Stimulated activated CD8-positive, alpha-beta memory T cell treated with anti-CD3 and anti-CD28 coated beads, Interleukin-4, amount 100 ng/mL, for 48 hours (primary cell): ENCODE data around the gene RAB9A.
"Not testable (repeated sequence)": the region's sequence is repeated elsewhere in the genome, so short reads cannot be mapped to it uniquely, and the experiment has no call there.

ENCODE experiments used
- DNase-seq: peaks from one replicate; pipeline ENCODE4 v3.0.0-alpha.2; 2020

The RAB9A gene

DNA sequence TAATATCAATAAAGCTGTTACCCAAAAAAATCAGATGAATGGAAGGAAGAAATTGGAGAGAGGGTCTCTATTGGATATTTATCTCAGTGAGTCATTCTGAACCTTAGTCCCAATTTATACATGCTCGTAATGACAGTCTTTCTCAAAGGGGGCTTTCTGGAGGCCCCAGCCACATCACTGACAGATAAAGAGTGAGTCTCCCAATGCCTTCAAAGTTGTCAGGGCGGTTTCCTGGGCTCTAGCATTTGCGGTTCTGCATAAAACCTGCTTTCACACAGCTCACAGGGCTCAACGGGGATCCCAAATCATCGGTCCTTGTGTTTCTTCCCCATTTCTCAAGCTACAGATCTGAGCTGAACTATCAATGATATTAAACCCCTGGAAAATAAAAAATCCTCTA is 18.7 kb upstream of the RAB9A start:
- DNase-seq: no peak

DNA sequence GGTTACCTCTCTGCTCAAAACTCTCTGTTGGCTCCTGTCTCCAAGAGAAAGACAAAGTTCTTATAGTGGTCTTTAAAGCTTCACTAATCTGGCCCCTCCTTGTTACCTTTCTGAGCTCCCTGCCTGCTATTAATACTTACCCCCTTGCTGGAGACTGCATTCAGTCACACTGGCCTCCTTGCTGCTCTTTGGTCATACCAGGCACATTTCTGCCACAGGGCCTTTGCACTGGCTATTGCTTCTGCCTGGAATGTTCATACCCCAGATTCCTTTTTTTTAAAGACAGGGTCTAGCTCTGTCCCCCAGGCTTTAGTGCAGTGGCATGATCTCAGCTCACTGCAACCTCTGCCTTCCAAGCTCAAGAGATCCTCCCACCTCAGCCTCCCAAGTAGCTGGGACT is 15.9 kb upstream of the RAB9A start:
- DNase-seq: no peak

GRCh38 chrX:13676885-13677284 is 12.0 kb upstream of the RAB9A start:
- DNase-seq: no peak

- DNase-seq: not testable (repeated sequence)
Measured at GRCh38 chrX:13679700-13680099, 9.2 kb upstream of the RAB9A start.

- DNase-seq: no peak
Measured at GRCh38 chrX:13681595-13681994, 7.3 kb upstream of the RAB9A start.

DNA sequence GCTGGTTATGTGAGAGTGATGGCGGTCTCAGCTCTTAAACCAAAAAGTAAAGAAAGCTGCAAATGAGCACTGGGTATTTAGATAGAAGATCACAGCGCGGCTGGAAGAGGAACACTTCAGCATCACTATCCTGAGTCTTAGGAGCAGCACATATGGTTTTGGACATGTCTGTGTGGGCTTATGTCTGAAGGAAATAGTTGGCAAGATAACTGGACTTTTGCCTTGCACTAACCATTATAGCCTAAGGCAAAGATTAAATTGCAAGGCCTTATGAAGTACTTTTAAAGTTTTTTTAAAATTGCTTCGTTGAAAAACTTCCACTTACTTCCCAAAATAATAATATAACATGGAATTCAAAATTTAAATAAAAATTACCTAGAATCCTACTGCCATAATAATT is 4.6 kb upstream of the RAB9A start:
- DNase-seq: no peak

- DNase-seq: no peak
Measured at GRCh38 chrX:13685126-13685763, 3.7 kb upstream of the RAB9A start.

GRCh38 chrX:13687203-13687602 is 1.7 kb upstream of the RAB9A start:
- no peak for DNase-seq

- no peak for DNase-seq
Measured at GRCh38 chrX:13688384-13688957, 457 bp upstream of the RAB9A start.

DNA sequence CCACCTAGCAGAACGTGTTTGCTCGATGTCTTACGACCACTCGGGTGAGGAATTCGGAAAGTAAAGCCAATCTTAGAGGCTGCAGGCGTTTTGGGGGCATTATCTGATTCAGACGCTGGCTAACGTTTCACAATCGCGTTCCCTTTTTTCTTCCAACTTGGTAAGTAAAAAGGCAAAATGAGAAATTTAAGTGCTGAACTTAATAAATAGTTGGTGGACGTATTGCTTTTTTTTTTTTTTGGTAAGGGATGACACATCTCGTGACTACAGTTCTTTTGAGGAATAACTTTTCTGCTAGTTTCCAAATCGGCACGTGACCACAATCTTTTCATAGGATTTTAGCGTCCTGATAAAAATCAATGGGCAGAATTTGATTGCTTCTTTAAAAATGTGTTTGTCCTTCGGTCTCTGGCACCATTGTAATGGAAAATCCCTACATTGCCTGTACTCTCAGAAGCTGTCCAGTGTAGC is 848 bp downstream of the RAB9A start:
- no peak for DNase-seq

- DNase-seq: no peak
Measured at GRCh38 chrX:13690836-13691235, 1.9 kb downstream of the RAB9A start.

DNA sequence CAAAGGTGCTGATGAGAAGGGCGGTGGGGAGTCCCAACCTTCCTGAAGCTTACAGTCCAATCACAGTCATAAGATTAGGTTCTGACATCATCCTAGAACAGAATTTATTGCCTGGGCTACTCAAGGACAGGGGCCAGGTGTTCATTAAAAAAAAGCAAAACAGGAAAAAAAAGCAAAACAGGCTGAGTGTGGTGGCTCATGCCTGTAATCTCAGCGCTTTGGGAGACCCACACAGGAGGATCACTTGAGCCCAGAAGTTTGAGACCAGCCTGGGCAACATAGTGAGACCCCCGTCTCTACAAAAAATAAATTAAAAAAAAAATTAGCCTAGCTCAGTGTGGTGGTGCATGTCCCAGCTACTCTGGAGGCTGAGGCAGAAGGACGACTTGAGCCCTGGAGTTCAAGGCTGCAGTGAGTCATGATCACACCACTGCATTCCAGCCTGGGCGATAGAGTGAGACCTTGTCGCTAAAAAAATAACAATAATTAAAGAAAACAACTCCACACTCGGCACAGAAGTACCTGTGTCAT is 3.0 kb downstream of the RAB9A start:
- DNase-seq: no peak

GRCh38 chrX:13692771-13693231 is 3.9 kb downstream of the RAB9A start:
- DNase-seq: no peak

- DNase-seq: no peak
Measured at GRCh38 chrX:13693341-13693961, 4.5 kb downstream of the RAB9A start.

GRCh38 chrX:13694359-13694758 is 5.4 kb downstream of the RAB9A start:
- DNase-seq: no peak

GRCh38 chrX:13694983-13695382 is 6.1 kb downstream of the RAB9A start:
- no peak for DNase-seq

DNA sequence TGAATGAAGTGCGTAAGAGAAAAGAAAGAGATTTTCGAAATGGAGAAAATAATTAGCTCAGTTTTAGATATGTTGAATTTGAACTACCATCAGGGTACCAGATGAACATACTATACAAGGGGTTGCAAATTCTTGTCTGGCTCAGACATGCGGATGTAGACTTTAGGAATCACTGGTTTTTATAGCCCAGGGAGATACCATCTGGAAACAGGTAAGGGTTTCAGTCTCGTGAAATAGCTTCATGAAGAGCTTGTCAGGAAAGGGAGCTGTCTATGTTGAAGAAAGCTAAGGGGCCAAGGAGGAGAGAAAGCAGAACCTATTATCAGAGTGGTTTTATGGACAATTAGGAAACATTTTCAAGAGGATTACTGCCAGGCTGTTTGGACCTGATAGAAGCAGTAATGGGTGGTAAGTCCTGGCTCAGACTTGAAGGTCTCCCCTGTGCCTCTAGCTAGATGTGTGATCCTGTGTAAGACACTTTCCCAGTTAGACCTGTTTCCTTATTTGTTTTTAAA is 6.7 kb downstream of the RAB9A start:
- DNase-seq: no peak

DNA sequence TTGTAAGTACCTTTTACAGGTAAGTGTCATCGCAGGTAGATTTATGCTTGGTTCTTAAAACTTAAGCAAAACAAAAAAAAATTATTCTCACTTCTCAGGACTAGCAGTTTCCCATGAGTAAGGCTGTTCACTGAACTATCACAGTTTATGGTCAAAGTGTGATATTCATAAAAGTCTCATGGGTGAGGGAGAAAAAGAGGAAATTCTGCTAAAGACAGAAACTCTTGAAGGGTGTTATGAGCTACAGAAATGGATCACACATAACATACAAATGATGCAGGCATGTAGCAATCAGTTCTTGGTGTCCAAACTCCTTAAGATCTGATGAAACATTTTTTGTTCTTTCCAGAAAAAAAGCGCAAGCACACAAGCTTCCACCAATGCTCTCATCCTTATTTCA is 8.5 kb downstream of the RAB9A start:
- no peak for DNase-seq

DNA sequence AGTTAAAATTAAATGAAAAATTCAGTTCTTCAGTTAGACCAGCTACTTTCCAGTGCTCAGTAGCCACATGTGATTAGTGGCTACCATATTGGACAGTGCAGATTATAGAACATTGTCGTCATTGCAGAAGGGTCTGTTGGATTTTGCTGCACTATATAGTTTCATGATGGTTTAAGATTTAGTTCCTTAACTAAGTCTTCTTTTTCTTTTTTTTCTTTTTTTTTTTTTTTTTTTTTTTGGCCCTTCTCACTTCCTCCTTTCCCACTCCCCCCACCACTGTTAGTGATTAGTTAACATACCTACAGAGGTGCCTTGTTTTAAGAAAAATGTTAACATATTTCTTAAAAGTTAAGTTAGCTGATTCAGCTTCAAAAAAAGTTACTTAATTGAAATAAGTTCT is 9.0 kb downstream of the RAB9A start:
- no peak for DNase-seq

GRCh38 chrX:13698432-13698831 is 9.5 kb downstream of the RAB9A start:
- no peak for DNase-seq

DNA sequence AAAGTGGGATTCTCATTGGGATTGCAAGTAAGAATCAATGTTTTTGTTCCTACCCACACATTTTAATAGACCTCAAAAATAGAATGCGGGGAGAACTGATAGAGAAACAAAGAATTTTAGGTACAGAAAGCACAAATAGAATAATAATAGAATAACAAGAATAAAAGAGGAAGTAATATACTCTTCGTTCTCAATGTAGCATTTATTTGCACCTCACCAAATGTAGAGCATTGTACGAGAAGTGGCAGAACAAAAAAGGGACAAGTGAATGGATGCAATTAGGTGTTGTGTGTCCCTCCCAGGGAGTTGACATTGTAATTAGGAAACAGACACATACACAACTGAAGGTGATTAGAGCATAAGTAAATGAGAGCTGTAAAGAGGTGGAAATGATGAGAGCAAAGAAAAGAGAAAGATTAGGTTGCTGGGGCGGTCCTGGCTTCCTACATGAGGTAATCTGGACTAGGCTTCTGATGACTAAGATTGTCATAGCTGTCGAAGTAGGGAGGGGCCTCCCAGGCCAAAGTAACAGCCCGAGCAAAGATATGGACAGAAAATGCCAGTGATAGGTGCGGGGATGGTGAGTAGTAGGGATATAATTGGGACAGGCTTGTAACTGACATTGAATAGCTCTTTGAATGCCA is 10.4 kb downstream of the RAB9A start:
- no peak for DNase-seq

GRCh38 chrX:13700380-13700779 is 11.5 kb downstream of the RAB9A start:
- DNase-seq: no peak

- no peak for DNase-seq
Measured at GRCh38 chrX:13702111-13702789, 13.3 kb downstream of the RAB9A start.
